A549 (cell line): ENCODE measurements around the gene DNAJA3.

Experiments
- CTCF ChIP-seq: fragments of >200 bp; sonication (Bioruptor Twin); formaldehyde crosslinking; IDR thresholded peaks from 3 replicates; pipeline ENCODE4 v1.5.1; 2016
- HOXB13 ChIP-seq: fragments of 250-450 bp; sonication (Bioruptor Pico); IDR thresholded peaks from 2 replicates; pipeline ENCODE4 v1.5.0; 2020; ENCODE audit warnings: low read depth, mild to moderate bottlenecking, moderate library complexity
- MYC ChIP-seq: IDR thresholded peaks from 2 replicates; pipeline ENCODE4 v1.6.1; 2012; ENCODE audit warnings: mild to moderate bottlenecking, inconsistent platforms, low read length, improper control_type of control experiment, borderline replicate concordance
- POLR2A ChIP-seq: IDR thresholded peaks from 2 replicates; pipeline ENCODE4 v1.6.1; 2012; ENCODE audit warnings: mild to moderate bottlenecking, low read length
- REST ChIP-seq: fragments of 200-600 bp; sonication (generic); IDR thresholded peaks from 2 replicates; pipeline ENCODE4 v1.6.1; 2016; ENCODE audit warnings: antibody characterized with exemption, mild to moderate bottlenecking, moderate library complexity

GRCh38 chr16:4428500-4428899, 2.8 kb downstream of the DNAJA3 start:
- TF ChIP-seq REST (no peak), CTCF (no peak), MYC (no peak), POLR2A (no peak), HOXB13 (CRISPR knock-in tag) (no peak)
